Measurements from ENCODE around the gene PPP5C.
A peak's percentile ranks its signal among the peaks of the same experiment; 100 is the strongest.

Gene PPP5C

DNA sequence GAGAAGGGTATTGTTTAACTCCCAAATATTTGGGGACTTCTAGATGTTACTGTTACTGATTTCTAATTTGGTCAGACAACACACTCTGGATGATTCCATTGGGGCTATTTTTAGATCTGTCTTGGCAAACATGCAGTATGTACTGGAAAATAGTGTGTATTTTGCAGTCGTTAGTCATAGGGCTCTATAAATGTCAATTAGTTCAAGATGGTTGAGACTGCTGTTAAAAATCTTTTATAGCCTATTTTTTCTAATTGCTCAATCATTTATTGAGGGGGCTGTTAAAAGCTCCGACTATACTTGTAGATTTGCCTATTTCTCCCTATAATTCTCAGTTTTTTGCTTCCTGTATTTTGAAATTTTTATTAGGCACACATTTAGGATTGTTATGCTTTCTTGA is 31.4 kb downstream of the PPP5C start:
- TF ChIP-seq, protein P1, sequence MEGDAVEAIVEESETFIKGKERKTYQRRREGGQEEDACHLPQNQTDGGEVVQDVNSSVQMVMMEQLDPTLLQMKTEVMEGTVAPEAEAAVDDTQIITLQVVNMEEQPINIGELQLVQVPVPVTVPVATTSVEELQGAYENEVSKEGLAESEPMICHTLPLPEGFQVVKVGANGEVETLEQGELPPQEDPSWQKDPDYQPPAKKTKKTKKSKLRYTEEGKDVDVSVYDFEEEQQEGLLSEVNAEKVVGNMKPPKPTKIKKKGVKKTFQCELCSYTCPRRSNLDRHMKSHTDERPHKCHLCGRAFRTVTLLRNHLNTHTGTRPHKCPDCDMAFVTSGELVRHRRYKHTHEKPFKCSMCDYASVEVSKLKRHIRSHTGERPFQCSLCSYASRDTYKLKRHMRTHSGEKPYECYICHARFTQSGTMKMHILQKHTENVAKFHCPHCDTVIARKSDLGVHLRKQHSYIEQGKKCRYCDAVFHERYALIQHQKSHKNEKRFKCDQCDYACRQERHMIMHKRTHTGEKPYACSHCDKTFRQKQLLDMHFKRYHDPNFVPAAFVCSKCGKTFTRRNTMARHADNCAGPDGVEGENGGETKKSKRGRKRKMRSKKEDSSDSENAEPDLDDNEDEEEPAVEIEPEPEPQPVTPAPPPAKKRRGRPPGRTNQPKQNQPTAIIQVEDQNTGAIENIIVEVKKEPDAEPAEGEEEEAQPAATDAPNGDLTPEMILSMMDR (conservative IDR thresholded peaks at IDR 0.05; ENCODE audit: control insufficient read depth, insufficient read depth, low read depth, low read length), result no peak
- peak; percentile 93 for DNase-seq (ENCODE audit: low read depth)
- H3K4me3 ChIP-seq (ENCODE audit: control insufficient read depth, low read depth, low read length), result no peak overlapping the region

DNA sequence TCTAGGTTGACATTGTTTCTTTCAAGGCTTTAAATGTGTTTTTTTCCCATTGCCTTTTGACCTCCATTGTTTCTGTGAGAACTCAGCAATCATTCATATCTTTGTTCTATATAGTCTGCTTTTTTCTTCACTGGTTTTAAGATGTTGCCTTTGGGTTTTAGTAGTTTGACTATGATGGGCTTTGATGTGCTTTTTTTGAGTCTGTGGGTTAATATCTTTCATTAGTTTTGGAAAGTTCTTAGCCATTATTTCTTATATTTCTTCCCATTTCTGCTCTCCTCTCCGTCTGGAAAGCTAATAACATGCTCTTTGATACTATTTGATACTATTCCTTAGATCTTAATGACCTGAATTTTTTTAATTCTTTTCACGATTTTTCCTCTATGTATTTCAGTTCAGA is 33.8 kb downstream of the PPP5C start:
- DNase-seq (ENCODE audit: low read depth), result no peak
- TF ChIP-seq, protein P1 (conservative IDR thresholded peaks at IDR 0.05; ENCODE audit: control insufficient read depth, insufficient read depth, low read depth, low read length), result no peak
- H3K4me3 ChIP-seq (ENCODE audit: control insufficient read depth, low read depth, low read length), result no peak overlapping the region

DNA sequence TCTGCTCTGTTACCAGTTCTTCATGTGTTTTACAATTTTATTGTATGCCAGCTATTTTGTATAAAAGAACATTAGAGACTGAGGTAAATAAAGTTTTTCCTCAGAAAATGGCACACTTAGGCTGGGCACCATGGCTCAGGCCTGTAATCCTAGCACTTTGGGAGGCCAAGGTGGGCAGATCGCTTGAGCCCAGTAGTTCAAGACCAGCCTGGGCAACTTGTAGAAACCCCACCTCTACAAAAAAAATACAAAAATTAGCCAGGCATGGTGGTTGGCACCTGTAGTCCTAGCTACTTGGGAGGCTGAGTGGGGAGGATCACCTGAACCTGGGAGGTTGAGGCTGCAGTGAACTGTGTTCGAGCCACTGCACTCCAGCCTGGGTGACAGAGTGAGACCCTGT is 34.5 kb downstream of the PPP5C start:
- no peak for DNase-seq (ENCODE audit: low read depth)
- TF ChIP-seq, protein P1 (conservative IDR thresholded peaks at IDR 0.05; ENCODE audit: control insufficient read depth, insufficient read depth, low read depth, low read length), result no peak
- H3K4me3 ChIP-seq (ENCODE audit: control insufficient read depth, low read depth, low read length), result no peak overlapping the region

DNA sequence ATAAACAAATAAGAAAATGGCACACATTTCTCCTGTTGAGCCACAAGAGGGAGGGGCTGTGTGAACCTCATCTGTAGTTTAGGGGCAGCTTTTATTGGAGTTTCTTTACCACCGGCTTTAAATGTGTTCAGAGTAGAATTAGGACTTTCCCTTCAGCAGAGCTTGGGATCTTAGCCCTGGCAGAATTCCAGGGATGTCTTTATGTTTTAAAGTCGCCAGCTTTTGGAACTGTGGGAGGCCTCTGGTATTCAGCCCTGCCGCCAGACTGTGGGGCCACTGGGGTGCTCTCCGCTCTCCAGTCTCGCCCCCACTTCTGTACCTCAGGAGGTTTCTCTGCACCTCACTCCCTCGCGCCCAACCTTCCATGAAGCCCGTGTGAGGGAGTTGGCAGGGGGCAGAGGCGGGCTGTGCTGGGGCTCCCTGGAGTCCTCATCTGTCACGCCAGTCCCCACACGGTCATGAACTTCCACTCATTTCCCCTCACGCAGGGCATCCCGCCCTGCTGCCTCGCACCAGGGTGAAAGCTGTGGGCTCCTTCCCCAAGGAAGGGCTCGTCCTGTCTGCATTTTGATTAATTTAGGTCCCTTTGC is 35.0 kb downstream of the PPP5C start:
- DNase-seq (ENCODE audit: low read depth), result no peak
- no peak overlapping the region for H3K4me3 ChIP-seq (ENCODE audit: control insufficient read depth, low read depth, low read length)
- TF ChIP-seq, protein P1 (conservative IDR thresholded peaks at IDR 0.05; ENCODE audit: control insufficient read depth, insufficient read depth, low read depth, low read length), result no peak

DNA sequence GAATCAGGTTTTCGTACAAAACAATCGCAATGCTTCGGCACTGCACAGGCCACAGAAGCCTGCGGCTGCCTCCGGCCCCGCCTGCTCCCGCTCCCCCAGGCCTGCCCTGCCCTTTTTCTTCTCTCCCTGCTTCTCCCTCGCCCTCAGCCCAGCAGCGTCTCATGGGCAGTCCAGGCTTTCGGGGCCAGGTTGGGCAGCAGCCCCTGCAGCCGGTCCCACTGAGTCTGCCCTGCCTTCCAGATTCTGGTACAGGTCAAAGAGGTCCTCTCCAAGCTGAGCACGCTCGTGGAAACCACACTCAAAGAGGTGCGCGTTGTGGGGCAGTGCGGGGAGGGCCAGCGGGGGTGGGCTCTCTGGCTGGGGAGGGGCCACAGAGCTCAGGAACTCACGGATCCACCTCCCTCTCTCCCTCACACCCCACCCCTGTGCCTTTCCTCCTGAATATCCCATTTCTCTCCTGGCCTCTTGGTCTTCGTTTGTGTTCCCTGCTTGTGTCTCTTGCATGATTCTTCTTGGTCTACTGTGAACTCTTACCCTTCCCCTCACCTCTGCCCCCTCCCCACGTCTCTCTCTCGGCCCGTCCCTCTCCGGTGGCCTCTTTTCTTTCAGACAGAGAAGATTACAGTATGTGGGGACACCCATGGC is 36.4 kb downstream of the PPP5C start:
- TF ChIP-seq, protein P1 (conservative IDR thresholded peaks at IDR 0.05; ENCODE audit: control insufficient read depth, insufficient read depth, low read depth, low read length), result no peak
- no peak for DNase-seq (ENCODE audit: low read depth)
- no peak overlapping the region for H3K4me3 ChIP-seq (ENCODE audit: control insufficient read depth, low read depth, low read length)

DNA sequence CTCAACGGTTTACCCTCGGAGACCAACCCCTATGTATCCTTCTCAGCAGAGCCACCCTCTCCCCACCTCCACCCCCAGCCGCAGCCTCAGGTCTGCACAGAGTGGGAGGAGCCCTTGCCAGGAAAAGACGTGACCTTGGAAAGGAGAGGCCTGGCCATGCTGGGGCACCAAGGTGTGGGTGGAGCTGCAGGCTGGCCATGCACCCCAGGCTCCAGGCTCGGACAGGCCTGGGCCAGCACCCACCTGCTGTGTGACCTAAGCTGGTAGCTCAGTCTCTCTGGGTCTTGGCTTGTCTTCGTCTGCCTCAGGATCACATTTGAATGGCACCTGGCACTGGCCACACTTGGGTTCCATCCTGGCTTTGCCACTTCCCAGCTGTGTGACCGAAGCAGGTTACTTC is 37.0 kb downstream of the PPP5C start:
- H3K4me3 ChIP-seq (ENCODE audit: control insufficient read depth, low read depth, low read length), result no peak overlapping the region
- TF ChIP-seq, protein P1 (conservative IDR thresholded peaks at IDR 0.05; ENCODE audit: control insufficient read depth, insufficient read depth, low read depth, low read length), result no peak
- DNase-seq (ENCODE audit: low read depth), result no peak

Measured in fibroblast of mammary gland (primary cell).